DMS53 treated with DMSO at 0.1 percent for 48 hours (cell line): Measurements from ENCODE around the gene HAPSTR1.
"Not testable (repeated sequence)": the region's sequence is repeated elsewhere in the genome, so short reads cannot be mapped to it uniquely, and the experiment has no call there.

Experiments used
- DNase-seq: peaks from one replicate; lab custom pipeline; 2025; ENCODE audit not compliant: unreplicated experiment; lab: John Stamatoyannopoulos, UW

The HAPSTR1 gene

GRCh38 chr16:9070254-9070653 is 21.2 kb upstream of the HAPSTR1 start:
- no peak for DNase-seq

GRCh38 chr16:9071377-9071776 is 20.1 kb upstream of the HAPSTR1 start:
- DNase-seq: no peak

- DNase-seq: no peak
Observed at GRCh38 chr16:9072806-9073341, 18.6 kb upstream of the HAPSTR1 start.

- DNase-seq: no peak
Observed at GRCh38 chr16:9075299-9076071, 16.0 kb upstream of the HAPSTR1 start.

GRCh38 chr16:9077091-9077809 is 14.2 kb upstream of the HAPSTR1 start:
- no peak for DNase-seq

- peak; percentile 4 for DNase-seq
Observed at GRCh38 chr16:9078467-9079429, 12.7 kb upstream of the HAPSTR1 start.

GRCh38 chr16:9079430-9079812 is 12.0 kb upstream of the HAPSTR1 start:
- no peak for DNase-seq

GRCh38 chr16:9081158-9081557 is 10.3 kb upstream of the HAPSTR1 start:
- no peak for DNase-seq

GRCh38 chr16:9081843-9082242 is 9.6 kb upstream of the HAPSTR1 start:
- DNase-seq: no peak

- no peak for DNase-seq
Observed at GRCh38 chr16:9082422-9082821, 9.0 kb upstream of the HAPSTR1 start.

- not testable (repeated sequence) for DNase-seq
Observed at GRCh38 chr16:9087733-9088132, 3.7 kb upstream of the HAPSTR1 start.

GRCh38 chr16:9088848-9089247 is 2.6 kb upstream of the HAPSTR1 start:
- DNase-seq: no peak

- no peak for DNase-seq
Observed at GRCh38 chr16:9089660-9090059, 1.8 kb upstream of the HAPSTR1 start.

GRCh38 chr16:9090101-9090959 is 1.1 kb upstream of the HAPSTR1 start:
- DNase-seq: no peak

- no peak for DNase-seq
Observed at GRCh38 chr16:9091867-9092281, 430 bp downstream of the HAPSTR1 start.

GRCh38 chr16:9092282-9092977 is 986 bp downstream of the HAPSTR1 start:
- DNase-seq: peak; percentile 4

- DNase-seq: no peak
Observed at GRCh38 chr16:9092978-9093344, 1.5 kb downstream of the HAPSTR1 start.

GRCh38 chr16:9094011-9094846 is 2.8 kb downstream of the HAPSTR1 start:
- no peak for DNase-seq

GRCh38 chr16:9095171-9095570 is 3.7 kb downstream of the HAPSTR1 start:
- DNase-seq: no peak
